Spinal cord (tissue), 10 donors: ENCODE measurements around the gene NFAT5. TPM values are rescaled to one million over a fixed set of nuclear protein-coding genes. Genes with fewer than 3 reads are reported as not detected.
A peak's percentile ranks its signal among the peaks of the same experiment; 100 is the strongest.

Source experiments
- DNase-seq, 6 donors: peaks; one replicate each; pipeline versions ENCODE4 v3.0.0 to v3.0.0-alpha.2; 2013 to 2015; ENCODE audit warnings: low spot score in 6 of 6, low read depth in 4 of 6
- H3K27ac ChIP-seq: one replicate; pipeline ENCODE4 v1.5.1; 2013; ENCODE audit warnings: low read depth, low read length, control low read depth
- H3K27me3 ChIP-seq: one replicate; pipeline ENCODE4 v1.6.1; 2013; ENCODE audit warnings: low read length; ENCODE audit not compliant: control insufficient read depth, insufficient read depth
- H3K36me3 ChIP-seq: one replicate; pipeline ENCODE4 v1.6.1; 2013; ENCODE audit warnings: low read length; ENCODE audit not compliant: control insufficient read depth, insufficient read depth
- H3K4me1 ChIP-seq: one replicate; pipeline ENCODE4 v1.6.1; 2013; ENCODE audit warnings: low read length; ENCODE audit not compliant: control insufficient read depth, insufficient read depth
- H3K4me3 ChIP-seq: one replicate; pipeline ENCODE4 v1.5.1; 2013; ENCODE audit warnings: low read depth, low read length, control low read depth
- H3K9me3 ChIP-seq: one replicate; pipeline ENCODE4 v1.6.1; 2013; ENCODE audit warnings: low read length; ENCODE audit not compliant: control insufficient read depth, insufficient read depth
- WGBS: methylation state at CpG from one replicate; pipeline ENCODE4 v1.1.5; 2013; ENCODE audit warnings: missing lambda C conversion rate; ENCODE audit not compliant: insufficient coverage; 5-methylcytosine and 5-hydroxymethylcytosine counted together
- polyA plus RNA-seq, 2 donors: library from polyadenylated mRNA; unstranded; fragments of 120-200 nt; gene quantifications; one replicate each; pipeline ENCODE4 v1.2.1, GENCODE V29; 2013; ENCODE audit not compliant: insufficient read length in 2 of 2
- total RNA-seq, 2 donors: library from RNA; depleted of rRNA in 1 of 2; stranded (reverse); fragments of 120-200 nt in 1 of 2; fragments of >200 nt in 1 of 2; gene quantifications; one replicate each; pipeline versions ENCODE4 v1.2.3 to v1.2.4, GENCODE V29; 2013 to 2014
- donor health status: healthy.

Gene NFAT5
- total and polyA plus RNA-seq, 4 donors = 14.7 to 44.9 (median 26.4) TPM

- no peaks in the 10 kb centered on the region for H3K4me1 ChIP-seq
- H3K27me3 ChIP-seq = no peaks in the 10 kb centered on the region
- peaks cover 20% of the 10 kb centered on the region for H3K36me3 ChIP-seq
- WGBS = no CpG with 5 or more reads among the region's 4 CpGs
- no peak overlapping the region for H3K4me3 ChIP-seq
- DNase-seq = peak in 2 of 6 donors; percentile 13 to 28
- no peaks in the 10 kb centered on the region for H3K9me3 ChIP-seq
- H3K27ac ChIP-seq = peak overlapping the region; percentile 15
Measured at GRCh38 chr16:69691980-69692911, 126.5 kb downstream of the NFAT5 start.

- no CpG with 5 or more reads among the region's 2 CpGs for WGBS
- H3K4me3 ChIP-seq = no peak overlapping the region
- H3K9me3 ChIP-seq = no peaks in the 10 kb centered on the region
- H3K36me3 ChIP-seq = peaks cover 19% of the 10 kb centered on the region
- H3K27ac ChIP-seq = no peak overlapping the region
- DNase-seq = no peak
- H3K27me3 ChIP-seq = no peaks in the 10 kb centered on the region
- H3K4me1 ChIP-seq = no peaks in the 10 kb centered on the region
Measured at GRCh38 chr16:69693916-69694315, 128.2 kb downstream of the NFAT5 start.

- Histone ChIP-seq H3K9me3 (no peaks in the 10 kb centered on the region), H3K4me1 (no peaks in the 10 kb centered on the region), H3K27me3 (no peaks in the 10 kb centered on the region), H3K36me3 (peaks cover 17% of the 10 kb centered on the region), H3K4me3 (no peak overlapping the region), H3K27ac (no peak overlapping the region)
- WGBS = 88% methylated on average over 2 of the region's 3 CpGs
- DNase-seq = no peak
Measured at GRCh38 chr16:69698404-69698803, 132.6 kb downstream of the NFAT5 start.

GRCh38 chr16:69699915-69700314 lies 134.1 kb downstream of the NFAT5 start:
- Histone ChIP-seq H3K4me3 (no peak overlapping the region), H3K9me3 (no peaks in the 10 kb centered on the region), H3K4me1 (no peaks in the 10 kb centered on the region), H3K27me3 (no peaks in the 10 kb centered on the region), H3K27ac (no peak overlapping the region), H3K36me3 (peaks cover 6% of the 10 kb centered on the region)
- DNase-seq = no peak
- no CpG with 5 or more reads among the region's 1 CpG for WGBS

GRCh38 chr16:69701452-69701851 lies 135.7 kb downstream of the NFAT5 start:
- H3K36me3 ChIP-seq = peaks cover 4% of the 10 kb centered on the region
- peak in 1 of 6 donors; percentile 12 for DNase-seq
- H3K4me3 ChIP-seq = no peak overlapping the region
- H3K9me3 ChIP-seq = no peaks in the 10 kb centered on the region
- no peaks in the 10 kb centered on the region for H3K4me1 ChIP-seq
- H3K27ac ChIP-seq = no peak overlapping the region
- H3K27me3 ChIP-seq = no peaks in the 10 kb centered on the region

GRCh38 chr16:69701866-69702265 lies 136.1 kb downstream of the NFAT5 start:
- Histone ChIP-seq H3K4me1 (no peaks in the 10 kb centered on the region), H3K27ac (no peak overlapping the region), H3K36me3 (peaks cover 4% of the 10 kb centered on the region), H3K27me3 (no peaks in the 10 kb centered on the region), H3K4me3 (no peak overlapping the region), H3K9me3 (no peaks in the 10 kb centered on the region)
- WGBS = no CpG with 5 or more reads among the region's 2 CpGs
- no peak for DNase-seq

- H3K36me3 ChIP-seq = peaks cover 10% of the 10 kb centered on the region
- no peak overlapping the region for H3K27ac ChIP-seq
- no CpG with 5 or more reads among the region's 2 CpGs for WGBS
Measured at GRCh38 chr16:69703638-69704037, 137.9 kb downstream of the NFAT5 start.

GRCh38 chr16:69706256-69706974 lies 140.6 kb downstream of the NFAT5 start:
- DNase-seq = no peak
- Histone ChIP-seq H3K27me3 (no peaks in the 10 kb centered on the region), H3K36me3 (peaks cover 6% of the 10 kb centered on the region), H3K4me3 (no peak overlapping the region), H3K4me1 (no peaks in the 10 kb centered on the region), H3K9me3 (no peaks in the 10 kb centered on the region), H3K27ac (no peak overlapping the region)
- no CpG with 5 or more reads among the region's 1 CpG for WGBS

More at GRCh38 chr16:69703638-69704037, 137.9 kb downstream of the NFAT5 start:
- no peaks in the 10 kb centered on the region for H3K27me3 ChIP-seq
- no peaks in the 10 kb centered on the region for H3K4me1 ChIP-seq
- no peaks in the 10 kb centered on the region for H3K9me3 ChIP-seq
- H3K4me3 ChIP-seq = no peak overlapping the region
- no peak for DNase-seq

- Histone ChIP-seq H3K9me3 (no peaks in the 10 kb centered on the region), H3K36me3 (peaks cover 6% of the 10 kb centered on the region), H3K4me3 (no peak overlapping the region), H3K4me1 (no peaks in the 10 kb centered on the region), H3K27me3 (no peaks in the 10 kb centered on the region), H3K27ac (no peak overlapping the region)
- no peak for DNase-seq
- no CpG with 5 or more reads among the region's 2 CpGs for WGBS
Measured at GRCh38 chr16:69706975-69707340, 141.2 kb downstream of the NFAT5 start.
